Astrocyte (in vitro differentiated cells and primary cell): ENCODE results near the gene UBTD2. TPM values are rescaled to one million over a fixed set of nuclear protein-coding genes. Genes with fewer than 3 reads are reported as not detected.
"Not testable (repeated sequence)": the region's sequence is repeated elsewhere in the genome, so short reads cannot be mapped to it uniquely, and the experiment has no call there.

Experiments used
- DNase-seq: peaks from one replicate; pipeline ENCODE4 v3.0.0-alpha.2; 2010; ENCODE audit warnings: low read depth
- FAIRE-seq: peaks from 2 replicates; lab custom pipeline; 2011; peaks lifted over from hg19 to GRCh38; lab: Jason Lieb, UNC
- H2AFZ ChIP-seq: 2 replicates; pipeline ENCODE4 v1.6.0; 2012; ENCODE audit warnings: low read depth, low read length, inconsistent platforms
- H3K27ac ChIP-seq: 2 replicates; pipeline ENCODE4 v1.5.1; 2011; ENCODE audit warnings: low read depth, low read length, inconsistent platforms
- H3K27me3 ChIP-seq: 2 replicates; pipeline ENCODE4 v1.6.0; 2011; ENCODE audit warnings: low read length, inconsistent platforms; ENCODE audit not compliant: insufficient read depth
- H3K36me3 ChIP-seq: 2 replicates; pipeline ENCODE4 v1.5.1; 2011; ENCODE audit warnings: low read length, inconsistent platforms; ENCODE audit not compliant: insufficient read depth
- H3K4me1 ChIP-seq: 2 replicates; pipeline ENCODE4 v1.5.1; 2011; ENCODE audit warnings: low read length, inconsistent platforms; ENCODE audit not compliant: insufficient read depth
- H3K4me2 ChIP-seq: 2 replicates; pipeline ENCODE4 v1.6.0; 2012; ENCODE audit warnings: low read length, inconsistent platforms
- H3K4me3 ChIP-seq: 2 replicates; pipeline ENCODE4 v1.5.1; 2011; ENCODE audit warnings: low read depth, mild to moderate bottlenecking, low read length, inconsistent platforms; ENCODE audit not compliant: insufficient read depth
- H3K79me2 ChIP-seq: 2 replicates; pipeline ENCODE4 v1.6.0; 2012; ENCODE audit warnings: mild to moderate bottlenecking, low read length, inconsistent platforms; ENCODE audit not compliant: insufficient read depth
- H3K9ac ChIP-seq: 2 replicates; pipeline ENCODE4 v1.6.0; 2012; ENCODE audit warnings: mild to moderate bottlenecking, low read length, inconsistent platforms
- H3K9me3 ChIP-seq: 2 replicates; pipeline ENCODE4 v1.5.1; 2012; ENCODE audit warnings: low read depth, mild to moderate bottlenecking, low read length, inconsistent platforms; ENCODE audit not compliant: insufficient read depth
- H4K20me1 ChIP-seq: 2 replicates; pipeline ENCODE4 v1.6.0; 2012; ENCODE audit warnings: low read length, inconsistent platforms; ENCODE audit not compliant: insufficient read depth
- H3K27ac Mint-ChIP-seq: one replicate; pipeline ENCODE4 v1.8.0; 2021; ENCODE audit warnings: mild to moderate bottlenecking, mixed read lengths; ENCODE audit not compliant: unreplicated experiment
- H3K27me3 Mint-ChIP-seq: one replicate; pipeline ENCODE4 v1.8.0; 2021; ENCODE audit warnings: low read depth, mixed read lengths; ENCODE audit not compliant: unreplicated experiment
- H3K36me3 Mint-ChIP-seq: one replicate; pipeline ENCODE4 v1.8.0; 2021; ENCODE audit warnings: low read depth, mixed read lengths; ENCODE audit not compliant: unreplicated experiment
- H3K4me1 Mint-ChIP-seq: one replicate; pipeline ENCODE4 v1.8.0; 2021; ENCODE audit warnings: low read depth, mixed read lengths; ENCODE audit not compliant: unreplicated experiment
- H3K4me3 Mint-ChIP-seq: one replicate; pipeline ENCODE4 v1.8.0; 2021; ENCODE audit warnings: mild to moderate bottlenecking, moderate library complexity, mixed read lengths; ENCODE audit not compliant: unreplicated experiment
- H3K9me3 Mint-ChIP-seq: one replicate; pipeline ENCODE4 v1.8.0; 2021; ENCODE audit warnings: mild to moderate bottlenecking, mixed read lengths; ENCODE audit not compliant: unreplicated experiment
- EZH2 ChIP-seq: IDR thresholded peaks from 2 replicates; pipeline ENCODE4 v1.6.1; 2012; ENCODE audit warnings: mild to moderate bottlenecking, low read length, inconsistent platforms; ENCODE audit not compliant: insufficient read depth
- total RNA-seq: library from RNA; stranded (reverse); gene quantifications from 2 replicates; pipeline ENCODE4 v1.2.1, GENCODE V29; 2021
- TF ChIP-seq, protein P1 (sequence below): IDR thresholded peaks from 2 replicates; pipeline ENCODE4 v1.5.1; 2011; ENCODE audit warnings: low read depth, mild to moderate bottlenecking, inconsistent platforms, low read length, moderate library complexity; ENCODE audit not compliant: insufficient read depth

Gene UBTD2
- total RNA-seq, 1 donor from 2014 or later = 34.2 TPM

DNA sequence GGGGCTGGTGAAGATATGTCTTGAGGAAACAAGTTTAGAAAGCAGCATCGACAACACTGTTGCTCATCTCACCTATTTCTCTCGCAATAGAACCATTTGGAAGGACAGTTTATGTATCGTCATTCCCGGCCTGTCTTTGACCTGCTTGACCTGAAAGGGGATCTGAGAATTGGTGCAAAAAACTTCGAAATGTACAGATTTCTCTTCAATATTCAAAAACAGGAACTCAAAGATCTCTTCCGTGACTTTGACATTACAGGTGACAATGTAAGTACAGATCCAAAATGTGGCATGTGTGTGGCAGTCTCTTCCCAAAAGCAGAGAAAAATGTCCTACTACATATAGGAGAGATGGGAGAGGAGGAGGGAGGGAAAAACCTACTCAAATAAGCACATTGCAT lies 83.1 kb downstream of the UBTD2 start:
- H3K27ac Mint-ChIP-seq = no peak overlapping the region
- Histone ChIP-seq H3K27ac (no peak overlapping the region), H3K4me1 (no peaks in the 10 kb centered on the region), H3K27me3 (no peaks in the 10 kb centered on the region), H4K20me1 (peaks cover 7% of the 10 kb centered on the region), H2AFZ (no peak overlapping the region), H3K9me3 (no peaks in the 10 kb centered on the region), H3K36me3 (no peaks in the 10 kb centered on the region), H3K4me3 (no peak overlapping the region), H3K79me2 (no peaks in the 10 kb centered on the region), H3K4me2 (no peak overlapping the region), H3K9ac (no peak overlapping the region)
- TF ChIP-seq EZH2 = no peak
- TF ChIP-seq, protein P1, sequence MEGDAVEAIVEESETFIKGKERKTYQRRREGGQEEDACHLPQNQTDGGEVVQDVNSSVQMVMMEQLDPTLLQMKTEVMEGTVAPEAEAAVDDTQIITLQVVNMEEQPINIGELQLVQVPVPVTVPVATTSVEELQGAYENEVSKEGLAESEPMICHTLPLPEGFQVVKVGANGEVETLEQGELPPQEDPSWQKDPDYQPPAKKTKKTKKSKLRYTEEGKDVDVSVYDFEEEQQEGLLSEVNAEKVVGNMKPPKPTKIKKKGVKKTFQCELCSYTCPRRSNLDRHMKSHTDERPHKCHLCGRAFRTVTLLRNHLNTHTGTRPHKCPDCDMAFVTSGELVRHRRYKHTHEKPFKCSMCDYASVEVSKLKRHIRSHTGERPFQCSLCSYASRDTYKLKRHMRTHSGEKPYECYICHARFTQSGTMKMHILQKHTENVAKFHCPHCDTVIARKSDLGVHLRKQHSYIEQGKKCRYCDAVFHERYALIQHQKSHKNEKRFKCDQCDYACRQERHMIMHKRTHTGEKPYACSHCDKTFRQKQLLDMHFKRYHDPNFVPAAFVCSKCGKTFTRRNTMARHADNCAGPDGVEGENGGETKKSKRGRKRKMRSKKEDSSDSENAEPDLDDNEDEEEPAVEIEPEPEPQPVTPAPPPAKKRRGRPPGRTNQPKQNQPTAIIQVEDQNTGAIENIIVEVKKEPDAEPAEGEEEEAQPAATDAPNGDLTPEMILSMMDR = no peak
- H3K4me1 Mint-ChIP-seq = no peaks in the 10 kb centered on the region
- peaks cover 12% of the 10 kb centered on the region for H3K36me3 Mint-ChIP-seq
- H3K9me3 Mint-ChIP-seq = peaks cover 5% of the 10 kb centered on the region
- FAIRE-seq = no peak
- no peak for DNase-seq
- H3K4me3 Mint-ChIP-seq = no peak overlapping the region
- H3K27me3 Mint-ChIP-seq = no peaks in the 10 kb centered on the region

DNA sequence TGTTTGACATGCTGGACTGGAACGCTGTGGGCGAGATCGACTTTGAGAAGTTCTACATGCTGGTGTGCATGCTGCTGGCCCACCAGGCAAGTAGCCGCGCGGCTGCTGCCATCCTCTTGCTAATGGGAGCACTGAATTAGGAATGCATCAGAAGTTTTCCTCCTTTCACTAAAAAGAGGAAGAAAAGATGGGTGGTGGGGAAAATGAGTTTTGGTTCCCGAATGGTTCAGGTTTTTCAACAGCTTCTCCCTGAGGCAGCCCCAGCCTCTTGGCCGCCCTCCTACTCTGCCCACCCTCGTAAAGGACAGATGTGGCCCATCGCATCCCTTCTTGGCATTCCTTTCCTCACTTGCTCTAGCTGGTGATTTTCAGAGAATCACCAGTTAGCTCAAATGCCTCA lies 84.1 kb downstream of the UBTD2 start:
- Mint-ChIP-seq H3K27ac (no peak overlapping the region), H3K36me3 (peaks cover 12% of the 10 kb centered on the region), H3K4me3 (no peak overlapping the region), H3K4me1 (no peaks in the 10 kb centered on the region), H3K27me3 (no peaks in the 10 kb centered on the region), H3K9me3 (peaks cover 5% of the 10 kb centered on the region)
- Histone ChIP-seq H3K4me2 (no peak overlapping the region), H3K4me1 (no peaks in the 10 kb centered on the region), H3K27me3 (no peaks in the 10 kb centered on the region), H3K79me2 (no peaks in the 10 kb centered on the region), H3K9me3 (no peaks in the 10 kb centered on the region), H3K9ac (no peak overlapping the region), H3K27ac (no peak overlapping the region), H2AFZ (no peak overlapping the region), H3K4me3 (no peak overlapping the region), H4K20me1 (peaks cover 4% of the 10 kb centered on the region), H3K36me3 (no peaks in the 10 kb centered on the region)
- FAIRE-seq (no peak), DNase-seq (no peak)
- TF ChIP-seq EZH2 = no peak
- TF ChIP-seq, protein P1 = no peak

DNA sequence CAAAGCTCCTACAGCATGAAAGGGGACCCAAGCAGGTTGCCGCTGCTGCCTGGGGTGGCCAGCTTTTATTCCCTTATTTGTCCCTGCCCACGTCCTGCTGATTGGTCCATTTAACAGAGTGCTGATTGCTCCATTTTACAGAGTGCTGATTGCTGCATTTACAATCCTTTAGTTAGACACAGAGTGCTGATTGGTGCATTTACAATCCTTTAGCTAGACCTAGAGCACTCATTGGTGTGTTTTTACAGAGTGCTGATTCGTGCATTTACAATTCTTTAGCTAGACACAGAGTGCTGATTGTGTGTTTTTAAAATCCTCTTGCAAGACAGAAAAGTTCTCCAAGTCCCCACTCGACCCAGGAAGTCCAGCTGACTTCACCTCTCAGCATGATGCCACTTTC lies 85.8 kb downstream of the UBTD2 start:
- H3K4me3 Mint-ChIP-seq, H2AFZ ChIP-seq, H3K4me2 ChIP-seq, H3K9me3 Mint-ChIP-seq, H3K36me3 Mint-ChIP-seq, H3K27me3 ChIP-seq, FAIRE-seq, H4K20me1 ChIP-seq, H3K79me2 ChIP-seq, DNase-seq, H3K4me3 ChIP-seq, H3K27ac ChIP-seq, H3K4me1 ChIP-seq, H3K9ac ChIP-seq, H3K4me1 Mint-ChIP-seq, H3K27ac Mint-ChIP-seq, H3K27me3 Mint-ChIP-seq, H3K36me3 ChIP-seq, H3K9me3 ChIP-seq: not testable (repeated sequence)
